Epithelial cell of proximal tubule (primary cell): Measurements from ENCODE around the gene NSMF. TPM values are rescaled to one million over a fixed set of nuclear protein-coding genes. Genes with fewer than 3 reads are reported as not detected.

Experiments used
- DNase-seq: peaks from one replicate; pipeline ENCODE4 v3.0.0-alpha.2; 2011; ENCODE audit warnings: low read depth
- H3K4me3 ChIP-seq: 2 replicates; pipeline ENCODE4 v1.5.1; 2011; ENCODE audit warnings: low read depth, mild to moderate bottlenecking, low read length
- CTCF ChIP-seq: conservative IDR thresholded peaks from 2 replicates; pipeline ENCODE4 v1.5.1; 2012; ENCODE audit warnings: low read depth, mild to moderate bottlenecking, low read length
- total RNA-seq: library from RNA; depleted of rRNA; stranded (reverse); fragments of >200 nt; gene quantifications from 2 replicates; pipeline ENCODE4 v1.2.3, GENCODE V29; 2015

NSMF gene
- total RNA-seq, 1 donor from 2014 or later, result 62.7 TPM

- no peak overlapping the region for H3K4me3 ChIP-seq
- TF ChIP-seq CTCF, result no peak
- no peak for DNase-seq
Measured at GRCh38 chr9:137437691-137438590, 21.2 kb downstream of the NSMF start.

- no peak overlapping the region for H3K4me3 ChIP-seq
- DNase-seq, result no peak
- TF ChIP-seq CTCF, result no peak
Measured at GRCh38 chr9:137436761-137437600, 22.2 kb downstream of the NSMF start.

- TF ChIP-seq CTCF, result no peak
- H3K4me3 ChIP-seq, result no peak overlapping the region
- peak; percentile 31 for DNase-seq
Measured at GRCh38 chr9:137435980-137436760, 23.0 kb downstream of the NSMF start.

GRCh38 chr9:137435381-137435891 lies 23.7 kb downstream of the NSMF start:
- no peak for DNase-seq
- H3K4me3 ChIP-seq, result no peak overlapping the region
- TF ChIP-seq CTCF, result no peak

- TF ChIP-seq CTCF, result no peak
- no peak for DNase-seq
- H3K4me3 ChIP-seq, result no peak overlapping the region
Measured at GRCh38 chr9:137434498-137435380, 24.4 kb downstream of the NSMF start.
